A204.1 (cell line): ENCODE measurements around the gene PNLIP.

ENCODE experiments used
- FAIRE-seq: peaks from 2 replicates; lab custom pipeline; 2012; peaks lifted over from hg19 to GRCh38; lab: Jason Lieb, UNC

The PNLIP gene

GRCh38 chr10:116615199-116615776 lies 69.6 kb downstream of the PNLIP start:
- FAIRE-seq, result no peak
